SK-N-SH treated with all-trans-retinoic acid at 6 μM for 48 hours (cell line): ENCODE data around the gene SLC19A1.

ENCODE experiments used
- ATAC-seq: fragments of 200-7000 bp; cut with Tn5 transposase; 3 replicates; pipeline ENCODE4 v1.9.1; 2020; ENCODE audit warnings: mild to moderate bottlenecking, moderate library complexity
- ARNTL ChIP-seq: fragments of 450-650 bp; formaldehyde crosslinking; IDR thresholded peaks from 2 replicates; pipeline ENCODE4 v1.5.0; 2020; ENCODE audit warnings: low read depth, mild to moderate bottlenecking, moderate library complexity, borderline replicate concordance
- BACH2 ChIP-seq: fragments of 250-450 bp; sonication (Bioruptor Pico); IDR thresholded peaks from 2 replicates; pipeline ENCODE4 v1.9.0; 2021; ENCODE audit warnings: mild to moderate bottlenecking, borderline replicate concordance
- CSDC2 ChIP-seq: fragments of 250-450 bp; sonication (Bioruptor Pico); IDR thresholded peaks from 2 replicates; pipeline ENCODE4 v1.5.0; 2020; ENCODE audit warnings: mild to moderate bottlenecking, moderate library complexity
- ESRRG ChIP-seq: fragments of 250-450 bp; sonication (Bioruptor Pico); IDR thresholded peaks from 2 replicates; pipeline ENCODE4 v1.6.1; 2021; ENCODE audit warnings: mild to moderate bottlenecking
- GLIS3 ChIP-seq: fragments of 250-450 bp; sonication (Bioruptor Pico); IDR thresholded peaks from 2 replicates; pipeline ENCODE4 v1.5.0; 2020; ENCODE audit warnings: mild to moderate bottlenecking, moderate library complexity
- ISL1 ChIP-seq: fragments of 250-450 bp; sonication (Bioruptor Pico); IDR thresholded peaks from 2 replicates; pipeline ENCODE4 v2.1.2; 2022; ENCODE audit warnings: mild to moderate bottlenecking, moderate library complexity
- OSR1 ChIP-seq: fragments of 250-450 bp; sonication (Bioruptor Pico); IDR thresholded peaks from 2 replicates; pipeline ENCODE4 v1.8.0; 2022; ENCODE audit warnings: moderate library complexity, mild to moderate bottlenecking, inconsistent platforms
- PPARA ChIP-seq: fragments of 250-450 bp; sonication (Bioruptor Pico); IDR thresholded peaks from 2 replicates; pipeline ENCODE4 v1.5.0; 2020; ENCODE audit warnings: mild to moderate bottlenecking, borderline replicate concordance
- RARB ChIP-seq: fragments of 250-450 bp; sonication (Bioruptor Pico); IDR thresholded peaks from 2 replicates; pipeline ENCODE4 v1.8.0; 2021; ENCODE audit warnings: mild to moderate bottlenecking, moderate library complexity
- SNAI2 ChIP-seq: fragments of 250-450 bp; sonication (Bioruptor Pico); IDR thresholded peaks from 2 replicates; pipeline ENCODE4 v1.5.0; 2020; ENCODE audit warnings: mild to moderate bottlenecking, moderate library complexity
- TCF4 ChIP-seq: fragments of 250-450 bp; sonication (Bioruptor Pico); IDR thresholded peaks from 2 replicates; pipeline ENCODE4 v1.8.0; 2021; ENCODE audit warnings: mild to moderate bottlenecking, moderate library complexity, borderline replicate concordance
- TOX ChIP-seq: fragments of 250-450 bp; sonication (Bioruptor Pico); IDR thresholded peaks from 2 replicates; pipeline ENCODE4 v1.8.0; 2021; ENCODE audit warnings: mild to moderate bottlenecking, moderate library complexity, borderline replicate concordance
- ZC3H10 ChIP-seq: fragments of 250-450 bp; sonication (Bioruptor Pico); IDR thresholded peaks from 2 replicates; pipeline ENCODE4 v1.5.1; 2021; ENCODE audit warnings: mild to moderate bottlenecking, moderate library complexity
- ZFP30 ChIP-seq: fragments of 450-650 bp; formaldehyde crosslinking; IDR thresholded peaks from 2 replicates; pipeline ENCODE4 v1.5.0; 2022; ENCODE audit warnings: mild to moderate bottlenecking, moderate library complexity
- ZNF565 ChIP-seq: fragments of 450-650 bp; formaldehyde crosslinking; conservative IDR thresholded peaks from 2 replicates; pipeline ENCODE4 v1.5.0; 2020; ENCODE audit warnings: low read depth, mild to moderate bottlenecking, moderate library complexity
- ZNF8 ChIP-seq: fragments of 450-650 bp; formaldehyde crosslinking; IDR thresholded peaks from 2 replicates; pipeline ENCODE4 v1.5.0; 2020; ENCODE audit warnings: mild to moderate bottlenecking, moderate library complexity
- TF ChIP-seq, protein P1 (sequence below): fragments of 250-450 bp; sonication (Bioruptor Pico); IDR thresholded peaks from 2 replicates; pipeline ENCODE4 v1.5.1; 2021; ENCODE audit warnings: mild to moderate bottlenecking, moderate library complexity
- TF ChIP-seq, protein P2 (sequence below): fragments of 250-450 bp; sonication (Bioruptor Pico); IDR thresholded peaks from 2 replicates; pipeline ENCODE4 v1.5.0; 2020; ENCODE audit warnings: mild to moderate bottlenecking, moderate library complexity
- TF ChIP-seq, protein P3 (sequence below): fragments of 250-450 bp; sonication (Bioruptor Pico); IDR thresholded peaks from 2 replicates; pipeline ENCODE4 v1.5.1; 2020; ENCODE audit warnings: low read depth, mild to moderate bottlenecking, moderate library complexity
- TF ChIP-seq, protein P4 (sequence below): fragments of 250-450 bp; sonication (Bioruptor Pico); IDR thresholded peaks from 2 replicates; pipeline ENCODE4 v1.8.0; 2020; ENCODE audit warnings: mild to moderate bottlenecking, moderate library complexity, borderline replicate concordance
- TF ChIP-seq, protein P5 (sequence below): fragments of 250-450 bp; sonication (Bioruptor Pico); IDR thresholded peaks from 2 replicates; pipeline ENCODE4 v1.8.0; 2021; ENCODE audit warnings: low read depth, mild to moderate bottlenecking, moderate library complexity, borderline replicate concordance

SLC19A1 gene

DNA sequence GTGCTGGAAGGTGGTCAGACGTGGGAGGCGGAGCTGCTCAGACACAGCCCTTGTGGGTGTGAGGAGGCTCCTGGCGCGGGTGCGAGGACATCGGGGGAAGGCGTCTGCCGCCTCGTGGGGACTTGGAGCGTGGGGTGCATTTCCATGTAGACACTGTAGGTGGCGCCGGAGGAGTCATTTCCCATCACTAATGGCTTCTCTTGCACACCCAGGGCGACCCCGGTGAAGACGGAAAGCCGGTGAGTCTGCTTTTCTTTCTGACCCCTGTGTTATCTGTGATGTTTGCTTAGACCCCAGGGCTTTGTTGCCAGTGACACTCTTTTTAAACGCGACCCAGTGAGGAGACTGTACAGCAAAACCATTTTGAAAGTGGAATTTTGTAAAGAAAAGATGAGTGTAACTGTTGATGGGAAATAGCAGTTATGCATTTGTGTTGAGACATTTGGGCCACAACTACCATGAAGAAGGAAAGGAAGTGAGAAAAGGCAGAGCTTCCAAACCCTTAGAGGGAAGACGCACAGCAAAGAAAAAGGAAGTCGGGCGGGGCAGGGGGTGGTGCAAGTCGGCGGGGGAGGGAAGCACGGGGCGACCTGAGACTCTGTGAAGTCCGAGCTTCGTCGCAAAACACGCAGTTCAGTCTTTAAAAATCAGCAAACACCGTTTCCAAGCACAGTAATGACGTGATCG is 64.0 kb downstream of the SLC19A1 start:
- ATAC-seq: peak; percentile 74
- no peak for TF ChIP-seq TOX (CRISPR knock-in tag)
- no peak for TF ChIP-seq ZC3H10 (CRISPR knock-in tag)
- TF ChIP-seq RARB (CRISPR knock-in tag): no peak

DNA sequence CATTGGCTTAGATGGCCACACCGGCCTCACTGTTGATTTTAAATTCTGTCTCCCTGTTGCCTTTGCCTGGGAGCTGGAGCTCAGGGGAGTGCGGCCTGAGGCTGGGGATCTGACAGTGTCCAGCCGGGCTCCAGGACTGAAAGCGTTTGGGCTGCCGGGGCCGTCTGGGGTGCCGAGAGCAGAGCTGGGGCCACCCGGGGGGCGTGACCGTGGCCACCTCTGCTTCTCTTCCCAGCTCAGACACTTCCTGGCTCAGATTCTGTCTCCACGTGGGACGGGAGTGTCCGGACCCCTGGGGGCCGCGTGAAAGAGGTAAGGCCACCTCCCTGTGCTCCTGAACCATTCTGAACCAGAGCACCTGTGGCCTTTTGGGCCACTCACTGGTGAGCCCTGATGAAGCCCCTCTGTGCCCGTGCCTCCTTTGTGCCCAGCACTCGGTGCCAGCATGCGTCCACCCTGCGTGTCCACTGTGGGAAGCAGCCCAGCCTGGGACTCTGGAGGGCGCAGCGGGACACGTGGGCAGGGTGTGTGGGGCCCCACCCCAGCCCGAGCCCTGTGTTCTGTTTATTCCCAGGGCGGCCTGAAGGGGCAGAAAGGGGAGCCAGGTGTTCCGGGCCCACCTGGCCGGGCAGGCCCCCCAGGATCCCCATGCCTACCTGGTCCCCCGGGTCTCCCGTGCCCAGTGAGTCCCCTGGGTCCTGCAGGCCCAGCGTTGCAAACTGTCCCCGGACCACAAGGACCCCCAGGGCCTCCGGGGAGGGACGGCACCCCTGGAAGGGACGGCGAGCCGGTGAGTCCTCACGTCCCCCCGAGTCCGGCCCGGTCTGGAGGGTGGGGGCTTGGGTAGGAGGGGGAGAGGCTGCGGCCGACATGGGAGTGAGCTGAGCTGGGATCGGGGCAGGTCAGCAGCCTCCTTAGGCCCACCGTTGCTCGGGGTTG is 64.8 kb downstream of the SLC19A1 start:
- peak; percentile 30 for ATAC-seq
- TF ChIP-seq, protein P1, sequence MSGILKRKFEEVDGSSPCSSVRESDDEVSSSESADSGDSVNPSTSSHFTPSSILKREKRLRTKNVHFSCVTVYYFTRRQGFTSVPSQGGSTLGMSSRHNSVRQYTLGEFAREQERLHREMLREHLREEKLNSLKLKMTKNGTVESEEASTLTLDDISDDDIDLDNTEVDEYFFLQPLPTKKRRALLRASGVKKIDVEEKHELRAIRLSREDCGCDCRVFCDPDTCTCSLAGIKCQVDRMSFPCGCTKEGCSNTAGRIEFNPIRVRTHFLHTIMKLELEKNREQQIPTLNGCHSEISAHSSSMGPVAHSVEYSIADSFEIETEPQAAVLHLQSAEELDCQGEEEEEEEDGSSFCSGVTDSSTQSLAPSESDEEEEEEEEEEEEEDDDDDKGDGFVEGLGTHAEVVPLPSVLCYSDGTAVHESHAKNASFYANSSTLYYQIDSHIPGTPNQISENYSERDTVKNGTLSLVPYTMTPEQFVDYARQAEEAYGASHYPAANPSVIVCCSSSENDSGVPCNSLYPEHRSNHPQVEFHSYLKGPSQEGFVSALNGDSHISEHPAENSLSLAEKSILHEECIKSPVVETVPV (CRISPR knock-in tag): no peak
- no peak for TF ChIP-seq ESRRG (CRISPR knock-in tag)
- TF ChIP-seq, protein P2, sequence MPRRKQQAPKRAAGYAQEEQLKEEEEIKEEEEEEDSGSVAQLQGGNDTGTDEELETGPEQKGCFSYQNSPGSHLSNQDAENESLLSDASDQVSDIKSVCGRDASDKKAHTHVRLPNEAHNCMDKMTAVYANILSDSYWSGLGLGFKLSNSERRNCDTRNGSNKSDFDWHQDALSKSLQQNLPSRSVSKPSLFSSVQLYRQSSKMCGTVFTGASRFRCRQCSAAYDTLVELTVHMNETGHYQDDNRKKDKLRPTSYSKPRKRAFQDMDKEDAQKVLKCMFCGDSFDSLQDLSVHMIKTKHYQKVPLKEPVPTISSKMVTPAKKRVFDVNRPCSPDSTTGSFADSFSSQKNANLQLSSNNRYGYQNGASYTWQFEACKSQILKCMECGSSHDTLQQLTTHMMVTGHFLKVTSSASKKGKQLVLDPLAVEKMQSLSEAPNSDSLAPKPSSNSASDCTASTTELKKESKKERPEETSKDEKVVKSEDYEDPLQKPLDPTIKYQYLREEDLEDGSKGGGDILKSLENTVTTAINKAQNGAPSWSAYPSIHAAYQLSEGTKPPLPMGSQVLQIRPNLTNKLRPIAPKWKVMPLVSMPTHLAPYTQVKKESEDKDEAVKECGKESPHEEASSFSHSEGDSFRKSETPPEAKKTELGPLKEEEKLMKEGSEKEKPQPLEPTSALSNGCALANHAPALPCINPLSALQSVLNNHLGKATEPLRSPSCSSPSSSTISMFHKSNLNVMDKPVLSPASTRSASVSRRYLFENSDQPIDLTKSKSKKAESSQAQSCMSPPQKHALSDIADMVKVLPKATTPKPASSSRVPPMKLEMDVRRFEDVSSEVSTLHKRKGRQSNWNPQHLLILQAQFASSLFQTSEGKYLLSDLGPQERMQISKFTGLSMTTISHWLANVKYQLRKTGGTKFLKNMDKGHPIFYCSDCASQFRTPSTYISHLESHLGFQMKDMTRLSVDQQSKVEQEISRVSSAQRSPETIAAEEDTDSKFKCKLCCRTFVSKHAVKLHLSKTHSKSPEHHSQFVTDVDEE (CRISPR knock-in tag): no peak
- TF ChIP-seq CSDC2 (CRISPR knock-in tag): no peak
- TF ChIP-seq PPARA (CRISPR knock-in tag): no peak
- TF ChIP-seq SNAI2 (CRISPR knock-in tag): no peak
- TF ChIP-seq, protein P3, sequence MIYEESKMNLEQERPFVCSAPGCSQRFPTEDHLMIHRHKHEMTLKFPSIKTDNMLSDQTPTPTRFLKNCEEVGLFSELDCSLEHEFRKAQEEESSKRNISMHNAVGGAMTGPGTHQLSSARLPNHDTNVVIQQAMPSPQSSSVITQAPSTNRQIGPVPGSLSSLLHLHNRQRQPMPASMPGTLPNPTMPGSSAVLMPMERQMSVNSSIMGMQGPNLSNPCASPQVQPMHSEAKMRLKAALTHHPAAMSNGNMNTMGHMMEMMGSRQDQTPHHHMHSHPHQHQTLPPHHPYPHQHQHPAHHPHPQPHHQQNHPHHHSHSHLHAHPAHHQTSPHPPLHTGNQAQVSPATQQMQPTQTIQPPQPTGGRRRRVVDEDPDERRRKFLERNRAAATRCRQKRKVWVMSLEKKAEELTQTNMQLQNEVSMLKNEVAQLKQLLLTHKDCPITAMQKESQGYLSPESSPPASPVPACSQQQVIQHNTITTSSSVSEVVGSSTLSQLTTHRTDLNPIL (CRISPR knock-in tag): no peak
- TF ChIP-seq, protein P4, sequence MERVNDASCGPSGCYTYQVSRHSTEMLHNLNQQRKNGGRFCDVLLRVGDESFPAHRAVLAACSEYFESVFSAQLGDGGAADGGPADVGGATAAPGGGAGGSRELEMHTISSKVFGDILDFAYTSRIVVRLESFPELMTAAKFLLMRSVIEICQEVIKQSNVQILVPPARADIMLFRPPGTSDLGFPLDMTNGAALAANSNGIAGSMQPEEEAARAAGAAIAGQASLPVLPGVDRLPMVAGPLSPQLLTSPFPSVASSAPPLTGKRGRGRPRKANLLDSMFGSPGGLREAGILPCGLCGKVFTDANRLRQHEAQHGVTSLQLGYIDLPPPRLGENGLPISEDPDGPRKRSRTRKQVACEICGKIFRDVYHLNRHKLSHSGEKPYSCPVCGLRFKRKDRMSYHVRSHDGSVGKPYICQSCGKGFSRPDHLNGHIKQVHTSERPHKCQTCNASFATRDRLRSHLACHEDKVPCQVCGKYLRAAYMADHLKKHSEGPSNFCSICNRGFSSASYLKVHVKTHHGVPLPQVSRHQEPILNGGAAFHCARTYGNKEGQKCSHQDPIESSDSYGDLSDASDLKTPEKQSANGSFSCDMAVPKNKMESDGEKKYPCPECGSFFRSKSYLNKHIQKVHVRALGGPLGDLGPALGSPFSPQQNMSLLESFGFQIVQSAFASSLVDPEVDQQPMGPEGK (CRISPR knock-in tag): no peak
- no peak for TF ChIP-seq ISL1 (CRISPR knock-in tag)
- no peak for TF ChIP-seq BACH2
- TF ChIP-seq ZFP30 (CRISPR knock-in tag): no peak
- TF ChIP-seq ZNF565 (CRISPR knock-in tag): no peak
- no peak for TF ChIP-seq ARNTL
- no peak for TF ChIP-seq TCF4 (CRISPR knock-in tag)
- TF ChIP-seq TOX (CRISPR knock-in tag): no peak
- TF ChIP-seq ZNF8 (CRISPR knock-in tag): no peak
- TF ChIP-seq GLIS3: no peak

DNA sequence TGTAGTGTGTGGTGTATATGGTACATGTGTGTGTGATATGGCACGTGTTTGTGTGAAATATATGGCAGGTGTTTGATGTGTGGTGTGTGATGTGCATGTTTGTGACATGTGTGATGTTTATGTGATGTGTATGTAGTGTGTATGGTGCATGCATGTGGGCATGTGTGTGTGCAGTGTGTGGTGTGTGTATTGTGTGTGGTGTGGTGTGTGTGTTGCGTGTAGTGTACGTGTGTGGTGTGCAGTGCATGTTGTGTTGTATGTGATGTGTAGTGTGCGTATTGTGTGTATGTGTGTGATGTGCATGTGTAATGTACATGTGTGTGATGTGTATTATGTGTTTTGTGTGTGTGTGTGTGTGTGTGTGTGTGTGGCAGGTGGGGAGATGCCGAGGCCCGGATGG is 65.7 kb downstream of the SLC19A1 start:
- ATAC-seq: no peak
- TF ChIP-seq ZNF8 (CRISPR knock-in tag): no peak
- no peak for TF ChIP-seq GLIS3
- TF ChIP-seq ZFP30 (CRISPR knock-in tag): no peak
- TF ChIP-seq ZNF565 (CRISPR knock-in tag): no peak
- TF ChIP-seq OSR1 (CRISPR knock-in tag): no peak
- TF ChIP-seq TCF4 (CRISPR knock-in tag): no peak
- TF ChIP-seq, protein P3 (CRISPR knock-in tag): no peak
- TF ChIP-seq, protein P5, sequence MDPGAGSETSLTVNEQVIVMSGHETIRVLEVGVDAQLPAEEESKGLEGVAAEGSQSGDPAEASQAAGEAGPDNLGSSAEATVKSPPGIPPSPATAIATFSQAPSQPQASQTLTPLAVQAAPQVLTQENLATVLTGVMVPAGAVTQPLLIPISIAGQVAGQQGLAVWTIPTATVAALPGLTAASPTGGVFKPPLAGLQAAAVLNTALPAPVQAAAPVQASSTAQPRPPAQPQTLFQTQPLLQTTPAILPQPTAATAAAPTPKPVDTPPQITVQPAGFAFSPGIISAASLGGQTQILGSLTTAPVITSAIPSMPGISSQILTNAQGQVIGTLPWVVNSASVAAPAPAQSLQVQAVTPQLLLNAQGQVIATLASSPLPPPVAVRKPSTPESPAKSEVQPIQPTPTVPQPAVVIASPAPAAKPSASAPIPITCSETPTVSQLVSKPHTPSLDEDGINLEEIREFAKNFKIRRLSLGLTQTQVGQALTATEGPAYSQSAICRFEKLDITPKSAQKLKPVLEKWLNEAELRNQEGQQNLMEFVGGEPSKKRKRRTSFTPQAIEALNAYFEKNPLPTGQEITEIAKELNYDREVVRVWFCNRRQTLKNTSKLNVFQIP (CRISPR knock-in tag): no peak
- no peak for TF ChIP-seq ZC3H10 (CRISPR knock-in tag)
- TF ChIP-seq SNAI2 (CRISPR knock-in tag): no peak
- no peak for TF ChIP-seq ARNTL
- TF ChIP-seq CSDC2 (CRISPR knock-in tag): no peak
- TF ChIP-seq, protein P2 (CRISPR knock-in tag): no peak
